ENCODE measurements around the gene CCDC186. TPM values are rescaled to one million over a fixed set of nuclear protein-coding genes. Genes with fewer than 3 reads are reported as not detected.

The CCDC186 gene
- total RNA-seq, 1 donor from 2014 or later = 22.9 TPM

- Histone ChIP-seq H3K4me1 (no peaks in the 10 kb centered on the region), H3K4me2 (no peak overlapping the region), H3K27me3 (no peaks in the 10 kb centered on the region), H3K9me3 (ENCODE audit: low read depth) (no peaks in the 10 kb centered on the region), H3K27ac (no peak overlapping the region), H3K9ac (no peak overlapping the region), H2AFZ (replicated peaks) (no peak overlapping the region), H3K4me3 (no peak overlapping the region), H3K79me2 (ENCODE audit: low read depth) (no peaks in the 10 kb centered on the region), H3K36me3 (no peaks in the 10 kb centered on the region), H4K20me1 (ENCODE audit: low read depth) (no peaks in the 10 kb centered on the region), H3F3A (ENCODE audit: low read depth) (no peaks in the 10 kb centered on the region)
- Mint-ChIP-seq H3K9me3 (peaks cover 4% of the 10 kb centered on the region), H3K4me3 (no peak overlapping the region), H3K4me1 (peaks cover 11% of the 10 kb centered on the region), H3K27me3 (ENCODE audit: insufficient read depth, low read depth) (peaks cover 4% of the 10 kb centered on the region), H3K27ac (no peak overlapping the region), H3K36me3 (no peaks in the 10 kb centered on the region)
- DNase-seq (ENCODE audit: low spot score) = no peak
- no peak for TF ChIP-seq CTCF (IDR thresholded peaks at IDR 0.05)
- no peak for TF ChIP-seq EZH2phosphoT487 (IDR thresholded peaks at IDR 0.05)
- TF ChIP-seq EZH2 (IDR thresholded peaks at IDR 0.05) = no peak
Measured at GRCh38 chr10:114077347-114077746, 96.7 kb downstream of the CCDC186 start.

GRCh38 chr10:114075093-114075492 lies 98.9 kb downstream of the CCDC186 start:
- no peaks in the 10 kb centered on the region for H3K9me3 ChIP-seq (ENCODE audit: low read depth)
- peaks cover 14% of the 10 kb centered on the region for H3K4me1 Mint-ChIP-seq
- peaks cover 4% of the 10 kb centered on the region for H3K9me3 Mint-ChIP-seq
- no peak overlapping the region for H2AFZ ChIP-seq (replicated peaks)
- H3K4me3 ChIP-seq = no peak overlapping the region
- H3F3A ChIP-seq (ENCODE audit: low read depth) = no peaks in the 10 kb centered on the region
- no peak overlapping the region for H3K4me2 ChIP-seq
- H3K27ac ChIP-seq = no peak overlapping the region
- no peaks in the 10 kb centered on the region for H3K79me2 ChIP-seq (ENCODE audit: low read depth)
- no peak overlapping the region for H3K4me3 Mint-ChIP-seq
- DNase-seq (ENCODE audit: low spot score) = no peak
- no peak overlapping the region for H3K9ac ChIP-seq
- H3K27ac Mint-ChIP-seq = no peak overlapping the region
- H3K4me1 ChIP-seq = no peaks in the 10 kb centered on the region
- H3K36me3 Mint-ChIP-seq = no peaks in the 10 kb centered on the region
- H4K20me1 ChIP-seq (ENCODE audit: low read depth) = no peaks in the 10 kb centered on the region
- no peaks in the 10 kb centered on the region for H3K27me3 ChIP-seq
- H3K36me3 ChIP-seq = no peaks in the 10 kb centered on the region
- TF ChIP-seq EZH2phosphoT487 (IDR thresholded peaks at IDR 0.05) (no peak), CTCF (IDR thresholded peaks at IDR 0.05) (no peak), EZH2 (IDR thresholded peaks at IDR 0.05) (no peak)
- H3K27me3 Mint-ChIP-seq (ENCODE audit: insufficient read depth, low read depth) = peaks cover 4% of the 10 kb centered on the region

- H3K27me3 ChIP-seq = no peaks in the 10 kb centered on the region
- H3K4me2 ChIP-seq = no peak overlapping the region
- no peak overlapping the region for H3K27ac ChIP-seq
- no peak for DNase-seq (ENCODE audit: low spot score)
- TF ChIP-seq CTCF (IDR thresholded peaks at IDR 0.05) = no peak
- TF ChIP-seq EZH2 (IDR thresholded peaks at IDR 0.05) = no peak
- no peak for TF ChIP-seq EZH2phosphoT487 (IDR thresholded peaks at IDR 0.05)
- H3K9ac ChIP-seq = no peak overlapping the region
- peaks cover 6% of the 10 kb centered on the region for H3K4me1 Mint-ChIP-seq
- no peaks in the 10 kb centered on the region for H3K79me2 ChIP-seq (ENCODE audit: low read depth)
- no peak overlapping the region for H3K27ac Mint-ChIP-seq
- no peaks in the 10 kb centered on the region for H3K9me3 ChIP-seq (ENCODE audit: low read depth)
- peaks cover 2% of the 10 kb centered on the region for H3K9me3 Mint-ChIP-seq
- H3F3A ChIP-seq (ENCODE audit: low read depth) = no peaks in the 10 kb centered on the region
- H3K36me3 Mint-ChIP-seq = no peaks in the 10 kb centered on the region
- H4K20me1 ChIP-seq (ENCODE audit: low read depth) = no peaks in the 10 kb centered on the region
- H3K4me3 ChIP-seq = no peak overlapping the region
- no peak overlapping the region for H3K4me3 Mint-ChIP-seq
- no peaks in the 10 kb centered on the region for H3K36me3 ChIP-seq
- no peaks in the 10 kb centered on the region for H3K4me1 ChIP-seq
- H2AFZ ChIP-seq (replicated peaks) = no peak overlapping the region
- peaks cover 4% of the 10 kb centered on the region for H3K27me3 Mint-ChIP-seq (ENCODE audit: insufficient read depth, low read depth)
Measured at GRCh38 chr10:114073395-114074186, 100.4 kb downstream of the CCDC186 start.
